IPS DF 4.7 (cell line): Measurements from ENCODE around the gene RNF19B.

ENCODE experiments used
- DNase-seq: peaks from one replicate; pipeline ENCODE4 v3.0.0-alpha.2; 2013; ENCODE audit warnings: low spot score; ENCODE audit errors: extremely low read depth

The RNF19B gene

DNA sequence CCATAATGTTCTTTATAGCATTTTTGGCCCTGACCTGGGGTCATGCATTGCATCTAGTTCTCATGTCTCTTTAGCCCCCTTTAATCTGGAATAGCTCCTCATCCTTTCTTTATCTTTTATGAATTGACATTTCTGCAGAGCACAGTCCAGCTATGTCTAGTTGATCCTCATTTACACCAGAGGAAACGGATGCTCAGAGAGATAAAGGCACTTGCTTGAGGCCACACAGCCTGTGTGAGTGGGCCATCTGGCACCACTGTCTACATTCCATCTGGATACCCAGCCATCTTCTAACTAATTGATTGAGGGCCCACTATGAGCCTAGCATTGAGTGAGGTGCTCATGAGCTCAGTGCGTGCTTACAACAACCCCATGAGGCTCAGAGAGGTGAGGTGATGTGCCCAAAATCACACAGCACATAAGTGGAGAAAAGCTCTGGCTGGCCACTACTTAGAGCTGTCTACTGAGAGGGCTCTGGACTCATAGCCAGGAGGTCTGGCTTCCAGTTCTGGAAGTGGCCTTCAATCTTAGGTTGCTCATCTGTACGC, 74.8 kb downstream of the RNF19B start:
- no peak for DNase-seq

DNA sequence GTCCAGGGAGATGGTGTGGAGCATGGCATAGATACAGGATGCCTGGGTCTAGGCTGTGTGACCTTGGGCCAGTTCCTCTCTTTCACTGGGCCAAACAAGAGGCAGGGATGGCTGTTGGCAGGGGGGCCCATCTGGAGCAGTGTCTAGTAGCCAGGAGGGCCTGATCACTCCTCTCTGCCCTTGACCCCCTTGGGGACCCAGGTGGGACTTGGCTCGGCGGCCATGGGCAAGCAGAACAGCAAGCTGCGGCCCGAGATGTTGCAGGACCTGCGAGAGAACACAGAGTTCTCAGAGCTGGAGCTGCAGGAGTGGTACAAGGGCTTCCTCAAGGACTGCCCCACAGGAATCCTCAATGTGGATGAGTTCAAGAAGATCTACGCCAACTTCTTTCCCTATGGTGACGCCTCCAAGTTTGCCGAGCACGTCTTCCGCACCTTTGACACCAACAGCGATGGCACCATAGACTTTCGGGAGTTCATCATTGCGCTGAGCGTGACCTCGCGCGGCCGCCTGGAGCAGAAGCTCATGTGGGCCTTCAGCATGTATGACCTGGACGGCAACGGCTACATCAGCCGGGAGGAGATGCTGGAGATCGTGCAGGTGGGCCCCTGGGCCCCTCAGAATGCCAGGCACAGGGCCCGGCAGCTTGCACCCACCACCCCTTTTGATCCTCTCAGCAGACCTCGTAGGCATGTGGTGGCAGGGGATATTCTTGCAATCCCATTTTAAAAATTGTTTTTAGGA, 75.8 kb downstream of the RNF19B start:
- no peak for DNase-seq

- DNase-seq: no peak
Observed at GRCh38 chr1:32888134-32888533, 76.5 kb downstream of the RNF19B start.

DNA sequence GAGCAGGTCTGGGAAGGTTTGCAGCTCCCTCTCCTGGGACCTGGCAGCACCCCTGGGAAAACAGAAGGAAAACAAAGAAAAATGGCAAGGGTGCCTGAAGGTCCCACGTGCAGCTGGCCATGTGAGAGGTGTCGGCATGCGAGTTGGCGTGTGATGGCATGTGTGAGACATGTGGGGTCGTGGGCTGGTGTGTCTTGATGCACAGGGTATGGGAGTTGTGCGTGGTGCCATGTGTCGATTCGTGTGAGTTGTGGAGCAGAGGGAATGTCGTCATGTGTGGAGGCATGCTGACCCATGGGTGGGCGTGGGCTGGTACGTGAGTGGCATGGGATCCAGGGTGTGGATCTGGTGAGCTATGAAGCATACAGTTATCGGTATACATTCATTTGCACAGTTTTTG, 77.0 kb downstream of the RNF19B start:
- DNase-seq: no peak

GRCh38 chr1:32886828-32887414, 77.7 kb downstream of the RNF19B start:
- DNase-seq: no peak
